Thoracic aorta (tissue), 2 donors: ENCODE results near the gene ATG9A. TPM values are rescaled to one million over a fixed set of nuclear protein-coding genes. Genes with fewer than 3 reads are reported as not detected.

Experiments used
- ATAC-seq: fragments of 150-250 bp; one replicate; pipeline ENCODE4 v1.8.0; 2017; ENCODE audit warnings: low read depth; ENCODE audit not compliant: insufficient number of reproducible peaks, low FRiP score
- DNase-seq: peaks from one replicate; pipeline ENCODE4 v3.0.0-alpha.2; 2020; ENCODE audit warnings: low spot score
- H3K27ac ChIP-seq, 2 donors: fragments of 200-600 bp; sonication (generic); 1 replicate in 1 of 2; 2 replicates in 1 of 2; pipeline ENCODE4 v1.5.1; 2016; ENCODE audit warnings: mild to moderate bottlenecking in 2 of 2, moderate library complexity in 2 of 2
- H3K27me3 ChIP-seq: fragments of 200-600 bp; sonication (generic); replicated peaks from 2 replicates; pipeline ENCODE4 v1.6.0; 2016; ENCODE audit warnings: mild to moderate bottlenecking; ENCODE audit not compliant: insufficient read depth
- H3K36me3 ChIP-seq: fragments of 200-600 bp; sonication (generic); one replicate; pipeline ENCODE4 v1.5.1; 2016
- H3K4me1 ChIP-seq, 2 donors: fragments of 200-600 bp; sonication (generic); 1 replicate in 1 of 2; 2 replicates in 1 of 2; pipeline versions ENCODE4 v1.5.1 to v1.6.0; 2016; ENCODE audit warnings: low read depth in 2 of 2, mild to moderate bottlenecking in 1 of 2; ENCODE audit not compliant: control insufficient read depth in 1 of 2
- H3K4me3 ChIP-seq: fragments of 200-600 bp; sonication (generic); 2 replicates; pipeline ENCODE4 v1.5.1; 2016; ENCODE audit warnings: mild to moderate bottlenecking
- H3K9me3 ChIP-seq: fragments of 200-600 bp; sonication (generic); 2 replicates; pipeline ENCODE4 v1.5.1; 2016
- total RNA-seq, 2 donors: library from RNA; depleted of rRNA; stranded (reverse); fragments of >200 nt; gene quantifications; one replicate each; pipeline versions ENCODE4 v1.1.0 to v1.2.3, GENCODE V29; 2016
- TF ChIP-seq, protein P1 (sequence below): fragments of 200-600 bp; sonication (generic); IDR thresholded peaks from one replicate; pipeline ENCODE4 v1.5.1; 2019; ENCODE audit warnings: antibody characterized with exemption

ATG9A gene
- total RNA-seq, 2 donors from 2014 or later: 39.4 to 60.4 TPM

GRCh38 chr2:219207134-219207883, 22.1 kb downstream of the ATG9A start:
- DNase-seq: no peak
- H3K9me3 ChIP-seq: no peaks in the 10 kb centered on the region

DNA sequence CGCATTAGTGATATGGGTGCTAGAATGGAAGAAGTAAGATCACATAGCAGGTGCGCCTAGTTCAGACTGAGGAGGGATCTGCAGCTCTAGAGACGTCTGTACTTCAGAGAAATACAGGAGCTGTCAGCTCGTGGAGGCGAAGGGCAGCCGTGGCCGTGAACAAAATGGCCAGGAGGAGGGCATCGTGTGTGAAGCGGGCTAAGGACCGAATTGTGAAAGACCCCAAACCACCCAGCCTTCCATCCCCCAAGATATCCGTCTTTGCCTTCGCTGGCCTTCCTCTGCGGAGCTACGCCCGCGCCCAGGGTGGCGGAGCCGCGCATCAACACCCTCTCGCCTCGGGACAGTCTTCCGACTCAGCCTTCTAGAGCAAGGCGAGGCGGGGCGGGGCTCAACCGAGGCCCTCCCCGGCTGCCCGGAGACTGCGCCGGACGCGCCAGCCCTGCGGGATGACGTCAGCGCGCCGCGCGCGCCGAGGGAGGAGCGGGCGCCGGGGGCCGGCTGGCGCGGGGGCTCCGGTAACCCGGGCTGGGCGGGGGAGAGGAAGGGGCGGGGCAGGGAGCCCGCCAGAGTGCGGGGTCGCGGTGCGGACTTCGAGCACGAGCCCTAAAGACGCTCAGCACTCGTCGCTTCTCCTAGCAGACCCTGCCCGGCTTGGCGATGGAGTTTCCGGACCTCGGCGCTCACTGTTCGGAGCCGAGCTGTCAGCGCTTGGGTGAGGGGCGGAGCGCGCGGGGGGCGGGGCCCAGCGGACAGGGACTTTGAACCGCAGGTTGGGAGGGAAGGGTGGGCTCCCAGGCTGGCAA, 22.9 kb downstream of the ATG9A start, which contains the start of gene ZFAND2B:
ZFAND2B (plus strand) TSS at position 455 of the 806 bp plus-strand sequence; CDS start at position 661, 206 bp downstream.
- TF ChIP-seq, protein P1, sequence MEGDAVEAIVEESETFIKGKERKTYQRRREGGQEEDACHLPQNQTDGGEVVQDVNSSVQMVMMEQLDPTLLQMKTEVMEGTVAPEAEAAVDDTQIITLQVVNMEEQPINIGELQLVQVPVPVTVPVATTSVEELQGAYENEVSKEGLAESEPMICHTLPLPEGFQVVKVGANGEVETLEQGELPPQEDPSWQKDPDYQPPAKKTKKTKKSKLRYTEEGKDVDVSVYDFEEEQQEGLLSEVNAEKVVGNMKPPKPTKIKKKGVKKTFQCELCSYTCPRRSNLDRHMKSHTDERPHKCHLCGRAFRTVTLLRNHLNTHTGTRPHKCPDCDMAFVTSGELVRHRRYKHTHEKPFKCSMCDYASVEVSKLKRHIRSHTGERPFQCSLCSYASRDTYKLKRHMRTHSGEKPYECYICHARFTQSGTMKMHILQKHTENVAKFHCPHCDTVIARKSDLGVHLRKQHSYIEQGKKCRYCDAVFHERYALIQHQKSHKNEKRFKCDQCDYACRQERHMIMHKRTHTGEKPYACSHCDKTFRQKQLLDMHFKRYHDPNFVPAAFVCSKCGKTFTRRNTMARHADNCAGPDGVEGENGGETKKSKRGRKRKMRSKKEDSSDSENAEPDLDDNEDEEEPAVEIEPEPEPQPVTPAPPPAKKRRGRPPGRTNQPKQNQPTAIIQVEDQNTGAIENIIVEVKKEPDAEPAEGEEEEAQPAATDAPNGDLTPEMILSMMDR: peak; percentile 33
- Histone ChIP-seq H3K36me3 (peaks cover 6% of the 10 kb centered on the region), H3K27ac (peak within 1 kb of the TSS; percentile 85 to 93), H3K9me3 (no peaks in the 10 kb centered on the region), H3K4me1 (peaks cover 15 to 25% of the 10 kb centered on the region in 2 donors), H3K27me3 (no peaks in the 10 kb centered on the region), H3K4me3 (peak within 1 kb of the TSS; percentile 91)
- peak; percentile 72 for DNase-seq
- ATAC-seq: peak; percentile 88

More at GRCh38 chr2:219207134-219207883, 22.1 kb downstream of the ATG9A start:
- Histone ChIP-seq H3K36me3 (peaks cover 7% of the 10 kb centered on the region), H3K27me3 (no peaks in the 10 kb centered on the region), H3K4me3 (peak overlapping the region; percentile 91), H3K4me1 (peaks cover 15 to 25% of the 10 kb centered on the region in 2 donors), H3K27ac (peak overlapping the region; percentile 85 to 93)
- ATAC-seq: no peak
- TF ChIP-seq, protein P1: no peak

DNA sequence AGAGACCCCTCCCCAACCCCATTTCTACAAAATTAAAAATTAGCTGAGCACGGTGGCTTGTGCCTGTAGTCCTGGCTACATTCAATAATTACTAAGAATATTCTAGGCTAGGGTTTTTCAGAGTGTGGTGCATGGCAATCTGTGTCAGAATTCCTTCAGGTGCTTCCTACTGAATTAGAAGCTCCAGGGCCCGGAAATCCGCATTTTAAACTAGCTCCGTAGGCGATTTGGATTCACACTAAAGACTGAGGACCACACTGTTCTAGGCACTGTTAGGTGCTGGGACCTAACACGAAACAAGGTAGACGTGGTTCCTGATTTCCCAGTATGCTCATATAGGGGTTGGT, 23.5 kb downstream of the ATG9A start:
- H3K27ac ChIP-seq: peak overlapping the region; percentile 85 to 93
- H3K4me1 ChIP-seq: peaks cover 15 to 25% of the 10 kb centered on the region in 2 donors
- peak overlapping the region; percentile 91 for H3K4me3 ChIP-seq
- H3K27me3 ChIP-seq: no peaks in the 10 kb centered on the region
- no peak for DNase-seq
- TF ChIP-seq, protein P1: no peak
- ATAC-seq: no peak
- no peaks in the 10 kb centered on the region for H3K9me3 ChIP-seq
- peaks cover 6% of the 10 kb centered on the region for H3K36me3 ChIP-seq

DNA sequence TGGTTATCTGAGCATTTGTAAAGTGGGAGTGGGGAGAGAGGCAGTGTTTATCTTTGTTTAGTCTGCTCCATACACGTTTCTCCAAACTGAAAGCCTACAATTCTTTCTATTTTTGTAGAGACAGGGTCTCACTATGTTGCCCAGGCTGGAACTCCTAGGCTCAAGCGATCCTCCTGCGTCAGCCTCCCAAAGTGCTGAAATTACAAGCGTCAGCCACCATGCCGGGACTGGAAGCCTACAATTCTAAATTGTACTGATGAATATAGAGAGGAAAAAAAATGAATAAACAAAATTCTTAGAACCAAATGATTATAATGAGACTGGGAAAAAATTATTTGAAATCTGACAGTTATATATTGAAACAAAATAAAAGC, 24.3 kb downstream of the ATG9A start:
- no peaks in the 10 kb centered on the region for H3K27me3 ChIP-seq
- TF ChIP-seq, protein P1: no peak
- H3K36me3 ChIP-seq: peaks cover 6% of the 10 kb centered on the region
- no peak overlapping the region for H3K27ac ChIP-seq
- H3K4me1 ChIP-seq: peaks cover 15 to 25% of the 10 kb centered on the region in 2 donors
- H3K4me3 ChIP-seq: no peak overlapping the region
- ATAC-seq (no peak), DNase-seq (no peak)
- no peaks in the 10 kb centered on the region for H3K9me3 ChIP-seq
